Brain microvascular endothelial cell (primary cell): Measurements from ENCODE around the gene C8G.

Experiments used
- DNase-seq: peaks from one replicate; pipeline ENCODE4 v3.0.0-alpha.2; 2020
- H3K27ac ChIP-seq: fragments of 250-450 bp; sonication (Bioruptor Pico); 2 replicates; pipeline ENCODE4 v1.5.1; 2020; ENCODE audit warnings: mild to moderate bottlenecking, moderate library complexity
- H3K27me3 ChIP-seq: fragments of 250-450 bp; sonication (Bioruptor Pico); replicated peaks from 2 replicates; pipeline ENCODE4 v1.5.1; 2020; ENCODE audit warnings: mild to moderate bottlenecking
- H3K36me3 ChIP-seq: fragments of 250-450 bp; sonication (Bioruptor Pico); replicated peaks from 2 replicates; pipeline ENCODE4 v1.5.1; 2020; ENCODE audit warnings: mild to moderate bottlenecking
- H3K4me3 ChIP-seq: 2 replicates; pipeline ENCODE4 v1.5.1; 2011; ENCODE audit warnings: low read depth, mild to moderate bottlenecking, control low read depth, low read length, moderate library complexity
- in situ Hi-C: cut with HindIII; loops from 2 replicates; pipeline ENCODE4 v1.10.0; 2017; ENCODE audit warnings: low sequenced_read_pairs, low pct_ligation_motif_present
- TF ChIP-seq, protein P1 (sequence below): IDR thresholded peaks from 2 replicates; pipeline ENCODE4 v1.5.1; 2011; ENCODE audit warnings: low read depth, mild to moderate bottlenecking, moderate library complexity, low read length, control low read depth, inconsistent platforms; ENCODE audit errors: missing control alignments

The C8G gene

DNA sequence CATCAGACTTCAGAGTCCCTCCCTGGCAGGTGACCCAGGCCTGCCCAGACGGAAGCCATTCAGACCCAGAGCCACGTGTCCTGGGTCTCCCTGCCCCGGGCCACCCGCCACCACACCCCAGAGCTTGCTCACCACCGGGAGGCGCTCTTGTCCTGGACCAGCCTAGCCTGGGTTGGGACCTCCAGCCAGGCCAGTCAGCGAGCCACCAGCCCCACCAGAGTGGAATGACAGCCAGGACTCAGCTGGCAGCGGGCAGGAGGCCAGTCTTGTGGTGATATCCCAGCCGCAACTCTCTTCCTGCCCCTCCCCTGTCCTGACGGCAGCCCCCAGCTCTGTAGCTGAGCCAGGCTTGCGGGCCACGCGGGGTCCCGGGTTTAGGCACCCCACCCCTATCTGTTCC is 30.6 kb downstream of the C8G start:
- in situ Hi-C loops, result no loop called here
- Histone ChIP-seq H3K4me3 (no peak overlapping the region), H3K27ac (no peak overlapping the region), H3K27me3 (no peaks in the 10 kb centered on the region), H3K36me3 (no peaks in the 10 kb centered on the region)
- TF ChIP-seq, protein P1, sequence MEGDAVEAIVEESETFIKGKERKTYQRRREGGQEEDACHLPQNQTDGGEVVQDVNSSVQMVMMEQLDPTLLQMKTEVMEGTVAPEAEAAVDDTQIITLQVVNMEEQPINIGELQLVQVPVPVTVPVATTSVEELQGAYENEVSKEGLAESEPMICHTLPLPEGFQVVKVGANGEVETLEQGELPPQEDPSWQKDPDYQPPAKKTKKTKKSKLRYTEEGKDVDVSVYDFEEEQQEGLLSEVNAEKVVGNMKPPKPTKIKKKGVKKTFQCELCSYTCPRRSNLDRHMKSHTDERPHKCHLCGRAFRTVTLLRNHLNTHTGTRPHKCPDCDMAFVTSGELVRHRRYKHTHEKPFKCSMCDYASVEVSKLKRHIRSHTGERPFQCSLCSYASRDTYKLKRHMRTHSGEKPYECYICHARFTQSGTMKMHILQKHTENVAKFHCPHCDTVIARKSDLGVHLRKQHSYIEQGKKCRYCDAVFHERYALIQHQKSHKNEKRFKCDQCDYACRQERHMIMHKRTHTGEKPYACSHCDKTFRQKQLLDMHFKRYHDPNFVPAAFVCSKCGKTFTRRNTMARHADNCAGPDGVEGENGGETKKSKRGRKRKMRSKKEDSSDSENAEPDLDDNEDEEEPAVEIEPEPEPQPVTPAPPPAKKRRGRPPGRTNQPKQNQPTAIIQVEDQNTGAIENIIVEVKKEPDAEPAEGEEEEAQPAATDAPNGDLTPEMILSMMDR, result peak; percentile 42
- DNase-seq, result no peak

DNA sequence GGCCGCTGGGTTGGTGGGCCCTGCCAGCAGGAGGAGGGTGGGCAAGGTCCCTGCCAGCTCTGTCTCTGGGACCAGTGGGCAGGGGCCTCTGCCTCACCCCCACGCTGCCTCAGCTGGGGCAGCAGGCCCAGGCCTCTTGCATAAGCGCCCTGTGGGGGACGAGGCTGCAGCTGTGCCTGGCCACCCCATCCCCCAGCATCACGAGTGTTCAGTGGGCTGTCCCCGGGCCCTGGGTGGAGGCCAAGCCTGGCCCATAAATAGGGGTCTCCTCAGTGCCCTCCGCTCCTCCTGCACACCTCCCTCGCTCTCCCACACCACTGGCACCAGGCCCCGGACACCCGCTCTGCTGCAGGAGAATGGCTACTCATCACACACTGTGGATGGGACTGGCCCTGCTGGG is 32.2 kb downstream of the C8G start, which contains the start of gene PTGDS:
TSS of gene PTGDS (plus strand) at position 282 of the 400 bp plus-strand sequence. CDS start at position 357, 75 bp downstream.
- TF ChIP-seq, protein P1, result no peak
- DNase-seq, result no peak
- Histone ChIP-seq H3K4me3 (peak within 1 kb of the TSS; percentile 56), H3K27me3 (no peaks in the 10 kb centered on the region), H3K36me3 (no peaks in the 10 kb centered on the region), H3K27ac (no peak within 1 kb of the TSS)
- in situ Hi-C loops, result no loop called here

DNA sequence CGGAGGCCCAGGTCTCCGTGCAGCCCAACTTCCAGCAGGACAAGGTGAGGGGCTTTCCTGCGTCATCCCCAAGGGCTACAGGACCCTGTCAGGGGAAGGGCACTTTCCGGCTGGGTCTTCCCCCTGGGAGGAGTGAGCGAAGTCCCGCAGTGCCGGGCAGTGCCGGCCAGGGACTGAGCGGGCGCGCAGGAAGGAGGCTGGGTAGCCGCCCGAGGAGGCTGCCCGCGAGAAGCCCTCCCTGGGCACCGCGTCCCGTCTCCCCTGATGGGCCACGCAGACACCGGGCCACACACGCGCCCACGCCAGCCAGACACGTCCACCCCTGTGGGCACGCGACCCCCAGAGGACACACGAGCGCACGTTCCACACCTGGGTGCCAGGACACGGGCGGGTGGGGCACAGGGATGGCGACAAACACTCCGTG is 32.6 kb downstream of the C8G start:
- H3K4me3 ChIP-seq, result peak overlapping the region; percentile 56

DNA sequence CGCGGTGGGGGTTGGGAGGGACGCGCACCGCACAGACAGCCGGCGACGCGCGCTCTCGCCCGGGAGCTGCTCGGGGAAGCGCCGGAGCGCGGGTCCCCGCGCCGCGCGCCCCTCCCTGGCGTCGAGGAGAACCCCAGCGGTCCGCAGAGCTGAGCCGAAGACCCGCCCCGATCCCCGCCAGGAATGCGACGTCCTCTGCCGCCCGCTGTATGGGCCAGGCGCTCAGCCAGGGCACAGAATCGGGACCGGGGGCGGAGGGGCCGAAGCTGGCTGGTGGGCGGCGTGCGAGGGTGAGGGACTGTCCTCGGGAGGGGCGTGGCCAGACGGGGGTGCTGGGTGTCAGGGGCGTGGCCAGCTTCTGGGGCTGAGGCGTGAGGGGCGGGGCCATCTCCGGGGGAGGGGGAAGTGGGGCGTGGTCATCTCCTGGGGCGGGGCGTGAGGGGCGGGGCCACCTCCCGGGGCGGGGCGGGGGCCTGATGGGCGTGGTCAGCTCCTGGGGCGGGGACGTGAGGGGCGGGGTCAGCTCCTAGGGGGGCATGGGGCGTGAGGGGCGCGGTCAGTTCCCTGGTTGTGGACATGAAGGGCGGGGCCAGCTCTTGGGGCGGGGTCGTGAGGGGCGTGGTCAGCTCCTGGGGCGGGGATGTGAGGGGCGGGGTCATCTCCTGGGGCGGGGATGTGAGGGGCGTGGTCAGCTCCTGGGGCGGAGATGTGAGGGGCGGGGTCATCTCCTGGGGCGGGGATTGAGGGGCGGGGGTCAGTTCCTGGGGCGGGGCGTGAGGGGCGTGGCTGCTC is 33.2 kb downstream of the C8G start:
- DNase-seq, result peak; percentile 38
- Histone ChIP-seq H3K4me3 (peak overlapping the region; percentile 56), H3K36me3 (no peaks in the 10 kb centered on the region), H3K27me3 (no peaks in the 10 kb centered on the region), H3K27ac (no peak overlapping the region)
- TF ChIP-seq, protein P1, result no peak
- in situ Hi-C loops, result no loop called here

More for the DNA sequence above, 32.6 kb downstream of the C8G start:
- in situ Hi-C loops, result no loop called here
- Histone ChIP-seq H3K27ac (no peak overlapping the region), H3K27me3 (no peaks in the 10 kb centered on the region), H3K36me3 (no peaks in the 10 kb centered on the region)
- TF ChIP-seq, protein P1, result no peak
- no peak for DNase-seq

DNA sequence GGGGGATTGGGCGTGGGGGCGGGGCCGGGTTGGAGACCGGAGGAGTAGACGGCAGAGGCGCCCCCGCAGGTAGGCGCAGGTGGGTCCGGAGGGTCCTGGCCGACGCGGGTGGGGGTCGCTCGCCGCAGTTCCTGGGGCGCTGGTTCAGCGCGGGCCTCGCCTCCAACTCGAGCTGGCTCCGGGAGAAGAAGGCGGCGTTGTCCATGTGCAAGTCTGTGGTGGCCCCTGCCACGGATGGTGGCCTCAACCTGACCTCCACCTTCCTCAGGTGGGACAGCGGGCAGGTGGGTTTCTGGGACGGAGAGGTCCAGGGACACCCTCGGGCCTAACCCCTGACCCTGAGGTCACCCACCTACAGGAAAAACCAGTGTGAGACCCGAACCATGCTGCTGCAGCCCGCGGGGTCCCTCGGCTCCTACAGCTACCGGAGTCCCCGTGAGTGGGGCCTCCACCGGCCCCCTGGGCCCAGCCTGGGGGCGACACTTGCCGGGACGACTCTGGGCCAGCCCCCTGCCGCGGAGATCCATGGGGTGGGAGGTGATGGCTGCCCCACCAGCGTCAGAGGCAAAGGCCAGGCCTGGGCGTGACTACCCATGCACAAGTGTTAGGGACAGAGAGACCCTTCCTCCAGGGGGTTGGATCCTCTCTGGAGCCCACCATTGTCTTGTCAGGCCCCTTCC is 34.0 kb downstream of the C8G start:
- Histone ChIP-seq H3K4me3 (no peak overlapping the region), H3K36me3 (no peaks in the 10 kb centered on the region), H3K27me3 (no peaks in the 10 kb centered on the region), H3K27ac (no peak overlapping the region)
- in situ Hi-C loops, result no loop called here
- TF ChIP-seq, protein P1, result no peak
- no peak for DNase-seq
